C4-2B (cell line): ENCODE data around the gene LIPJ.

Experiments used
- H3K27ac ChIP-seq: fragments of 450-650 bp; 2 replicates; pipeline ENCODE4 v1.5.1; 2017
- ZFX ChIP-seq: fragments of 450-650 bp; IDR thresholded peaks from 2 replicates; pipeline ENCODE4 v1.6.1; 2017
- TF ChIP-seq, protein P1 (sequence below): fragments of 450-650 bp; conservative IDR thresholded peaks from 2 replicates; pipeline ENCODE4 v1.5.1; 2017; ENCODE audit warnings: mild to moderate bottlenecking

LIPJ gene

DNA sequence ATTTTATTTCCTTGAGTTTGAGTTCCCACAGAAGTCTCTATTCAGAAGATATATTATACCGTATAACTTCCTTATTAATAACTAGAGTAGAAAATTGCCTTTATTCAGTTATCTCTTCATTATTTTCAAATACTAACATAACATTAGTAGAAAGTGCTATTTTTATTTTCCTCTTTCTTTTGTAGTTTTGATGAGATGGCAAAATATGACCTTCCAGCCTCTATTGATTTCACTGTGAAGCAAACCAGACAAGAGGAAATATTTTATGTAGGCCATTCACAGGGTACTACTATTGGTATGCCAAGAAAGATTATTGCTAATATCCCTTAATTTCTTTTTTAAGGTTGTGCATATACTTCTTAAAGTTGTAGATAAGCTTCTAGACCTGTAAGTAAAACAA lies 7.9 kb downstream of the LIPJ start:
- TF ChIP-seq ZFX = no peak
- TF ChIP-seq, protein P1, sequence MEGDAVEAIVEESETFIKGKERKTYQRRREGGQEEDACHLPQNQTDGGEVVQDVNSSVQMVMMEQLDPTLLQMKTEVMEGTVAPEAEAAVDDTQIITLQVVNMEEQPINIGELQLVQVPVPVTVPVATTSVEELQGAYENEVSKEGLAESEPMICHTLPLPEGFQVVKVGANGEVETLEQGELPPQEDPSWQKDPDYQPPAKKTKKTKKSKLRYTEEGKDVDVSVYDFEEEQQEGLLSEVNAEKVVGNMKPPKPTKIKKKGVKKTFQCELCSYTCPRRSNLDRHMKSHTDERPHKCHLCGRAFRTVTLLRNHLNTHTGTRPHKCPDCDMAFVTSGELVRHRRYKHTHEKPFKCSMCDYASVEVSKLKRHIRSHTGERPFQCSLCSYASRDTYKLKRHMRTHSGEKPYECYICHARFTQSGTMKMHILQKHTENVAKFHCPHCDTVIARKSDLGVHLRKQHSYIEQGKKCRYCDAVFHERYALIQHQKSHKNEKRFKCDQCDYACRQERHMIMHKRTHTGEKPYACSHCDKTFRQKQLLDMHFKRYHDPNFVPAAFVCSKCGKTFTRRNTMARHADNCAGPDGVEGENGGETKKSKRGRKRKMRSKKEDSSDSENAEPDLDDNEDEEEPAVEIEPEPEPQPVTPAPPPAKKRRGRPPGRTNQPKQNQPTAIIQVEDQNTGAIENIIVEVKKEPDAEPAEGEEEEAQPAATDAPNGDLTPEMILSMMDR = no peak
- H3K27ac ChIP-seq = no peak overlapping the region

DNA sequence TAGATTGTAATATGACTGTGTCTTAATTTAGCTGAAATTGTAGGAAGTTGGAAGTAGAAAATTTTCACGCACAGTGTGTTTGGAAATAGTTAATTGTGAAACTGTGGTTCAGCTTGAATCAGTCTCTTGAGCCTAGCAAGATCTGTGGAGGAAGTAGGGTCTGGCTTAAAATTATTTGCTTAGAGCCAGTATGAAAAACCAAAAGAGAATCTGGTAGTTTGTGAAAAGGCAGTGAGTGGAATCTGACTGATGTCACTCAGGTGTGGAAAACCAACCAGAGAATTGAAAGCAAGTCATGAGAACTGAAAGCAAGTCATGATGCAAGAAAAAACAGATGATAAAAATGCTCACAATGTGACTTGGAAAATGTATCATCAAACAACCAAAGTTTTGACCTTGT lies 11.5 kb downstream of the LIPJ start:
- H3K27ac ChIP-seq = no peak overlapping the region
- no peak for TF ChIP-seq ZFX
- TF ChIP-seq, protein P1 = no peak

DNA sequence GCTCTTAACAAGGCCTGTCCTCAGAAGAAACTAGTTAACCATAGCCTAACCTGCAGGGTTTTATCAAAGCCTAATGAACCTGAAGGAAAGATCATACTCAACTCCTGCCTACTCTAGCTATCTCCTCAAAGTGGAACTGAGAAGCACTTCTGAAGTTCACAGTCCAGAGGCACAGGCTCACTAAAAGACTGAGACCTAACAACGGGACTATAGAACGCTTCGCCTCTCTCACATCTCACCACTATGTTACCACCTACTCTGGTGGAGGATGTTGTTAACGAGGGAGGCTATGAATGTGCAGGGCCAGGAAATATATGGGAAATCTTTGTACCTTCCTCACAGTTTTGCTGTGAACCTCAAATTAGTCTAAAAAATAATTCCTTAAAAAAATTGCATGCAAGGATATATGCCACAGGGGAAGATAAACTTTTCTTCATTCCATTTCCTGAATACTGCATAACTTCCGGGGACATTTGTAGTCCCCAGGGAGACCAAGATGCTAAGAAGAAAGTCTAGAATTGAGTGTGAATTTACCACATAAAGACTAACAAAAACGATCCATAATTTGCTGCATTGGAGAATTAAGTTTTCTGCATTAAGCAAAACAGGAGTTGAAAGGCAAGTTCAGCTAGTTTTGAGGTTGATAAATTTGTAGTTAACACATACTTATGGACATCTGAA lies 21.6 kb downstream of the LIPJ start:
- H3K27ac ChIP-seq = no peak overlapping the region
- TF ChIP-seq, protein P1 = no peak
- no peak for TF ChIP-seq ZFX

DNA sequence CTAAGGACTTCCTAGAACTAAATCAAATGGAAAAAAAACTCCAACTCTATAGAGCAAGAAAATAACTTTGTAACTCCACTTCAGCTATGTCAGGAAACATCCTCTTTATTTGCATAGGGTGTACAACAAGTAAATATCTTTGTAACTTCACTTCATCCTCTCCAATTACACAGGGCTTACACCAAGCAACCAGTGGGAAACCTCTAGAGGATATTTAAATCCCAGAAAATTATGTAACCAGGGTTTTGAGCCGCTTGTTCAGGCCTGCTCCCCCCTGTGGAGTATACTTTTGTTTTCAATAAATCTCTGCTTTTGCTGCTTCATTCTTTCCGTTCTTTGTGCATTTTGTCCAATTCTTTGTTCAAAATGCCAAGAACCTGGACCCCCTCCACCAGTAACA lies 22.2 kb downstream of the LIPJ start:
- H3K27ac ChIP-seq = no peak overlapping the region

DNA sequence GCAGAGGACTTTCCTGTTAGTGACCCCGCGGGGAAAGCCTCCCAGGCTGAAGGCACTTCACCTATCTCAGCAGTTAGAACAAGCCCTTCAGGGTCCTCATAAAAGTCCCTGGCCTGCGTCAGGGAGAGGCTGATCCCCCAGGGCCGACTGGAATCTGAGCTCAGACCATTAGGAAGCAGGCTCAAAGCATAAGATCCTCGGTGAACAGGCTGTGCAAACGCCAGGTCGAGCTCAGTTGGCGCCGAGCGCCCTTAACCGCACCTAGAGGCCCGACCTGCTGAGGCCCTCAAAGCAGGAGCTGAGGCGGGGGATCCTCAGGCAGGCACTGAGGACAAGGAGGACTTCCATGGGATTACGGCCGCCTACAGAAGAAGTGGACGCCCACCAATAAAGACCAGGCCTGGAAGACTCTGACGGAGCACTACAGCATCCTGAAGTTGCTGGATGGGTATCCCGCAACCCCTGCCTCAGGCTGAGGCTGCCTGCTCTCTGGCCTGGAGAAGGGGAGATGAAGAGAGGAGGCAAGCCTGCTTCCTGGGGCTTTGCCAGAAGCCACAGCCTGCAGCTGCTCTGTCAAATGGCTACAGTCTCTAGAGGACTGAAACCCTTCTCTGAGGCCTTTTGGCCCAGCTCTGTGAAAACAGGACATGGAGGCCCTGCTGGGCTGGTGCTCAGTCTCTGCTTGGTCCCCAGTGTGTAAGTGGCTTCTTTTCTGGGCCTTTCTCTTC lies 29.9 kb downstream of the LIPJ start:
- TF ChIP-seq ZFX = no peak
- TF ChIP-seq, protein P1 = no peak
- H3K27ac ChIP-seq = no peak overlapping the region

More for the DNA sequence above, 22.2 kb downstream of the LIPJ start:
- TF ChIP-seq, protein P1 = no peak
- no peak for TF ChIP-seq ZFX

DNA sequence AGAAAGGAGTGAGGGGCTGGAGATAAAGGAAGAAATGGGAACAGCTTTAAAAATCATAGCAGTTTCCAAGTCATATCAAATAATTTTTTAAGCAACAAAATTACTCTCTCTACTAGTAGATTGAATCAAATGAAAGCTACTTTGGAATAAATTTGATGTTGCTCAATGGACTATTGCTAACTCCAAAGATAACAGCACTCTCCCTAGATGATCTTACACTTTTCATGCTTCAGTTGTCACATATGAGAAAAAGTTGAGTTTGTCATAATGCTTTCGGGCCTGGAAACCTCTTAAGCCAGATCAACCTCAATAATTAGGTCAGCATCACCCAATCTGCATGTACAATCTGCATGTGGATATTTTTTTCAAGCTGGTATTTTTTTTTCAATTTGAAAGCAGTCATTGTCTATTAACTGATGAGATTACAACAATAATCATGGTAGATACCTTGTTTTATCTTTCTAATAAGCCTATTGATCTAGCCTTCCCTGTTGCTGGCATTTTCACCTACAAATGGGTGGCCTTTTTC lies 31.3 kb downstream of the LIPJ start:
- no peak overlapping the region for H3K27ac ChIP-seq
- no peak for TF ChIP-seq ZFX
- TF ChIP-seq, protein P1 = no peak

DNA sequence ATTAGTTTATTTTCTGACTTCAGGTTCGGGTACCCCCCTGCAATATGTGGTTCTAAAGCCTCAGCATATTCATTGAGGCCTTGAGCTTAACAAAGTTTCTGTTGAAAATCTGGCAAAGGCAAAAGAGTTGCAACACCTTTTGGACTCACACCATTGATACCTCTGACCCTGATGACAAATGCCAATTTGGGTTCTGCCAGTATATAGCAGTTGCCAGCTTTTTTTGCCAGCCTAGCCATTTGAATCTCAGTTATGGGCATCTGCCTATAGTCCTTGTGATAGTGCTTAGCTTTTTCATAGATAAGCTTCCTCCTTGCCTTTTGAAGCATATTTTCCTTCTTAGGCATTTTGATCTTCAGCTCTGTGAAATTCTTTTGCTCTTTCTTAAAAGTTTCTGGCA lies 31.9 kb downstream of the LIPJ start:
- TF ChIP-seq, protein P1 = no peak
- TF ChIP-seq ZFX = no peak
- H3K27ac ChIP-seq = no peak overlapping the region
